Sigmoid colon (tissue), 7 donors: ENCODE data around the gene KRT3. TPM values are rescaled to one million over a fixed set of nuclear protein-coding genes. Genes with fewer than 3 reads are reported as not detected.

Source experiments
- DNase-seq: peaks from one replicate; pipeline ENCODE4 v3.0.0-alpha.2; 2019
- H3K27ac ChIP-seq, 4 donors: fragments of 200-600 bp; sonication (generic); one replicate each; pipeline ENCODE4 v1.5.1; 2016 to 2019; ENCODE audit warnings: mild to moderate bottlenecking in 1 of 4
- H3K27me3 ChIP-seq, 3 donors: fragments of 200-600 bp; sonication (generic); one replicate each; pipeline ENCODE4 v1.5.1; 2019; ENCODE audit warnings: mild to moderate bottlenecking in 1 of 3
- H3K36me3 ChIP-seq, 4 donors: fragments of 200-600 bp; sonication (generic); one replicate each; pipeline ENCODE4 v1.5.1; 2016 to 2019
- H3K4me1 ChIP-seq, 4 donors: fragments of 200-600 bp; sonication (generic); one replicate each; pipeline ENCODE4 v1.5.1; 2017 to 2019
- H3K4me3 ChIP-seq, 4 donors: fragments of 200-600 bp; sonication (generic); one replicate each; pipeline ENCODE4 v1.5.1; 2017 to 2019; ENCODE audit warnings: mild to moderate bottlenecking in 2 of 4, moderate library complexity in 1 of 4
- H3K9me3 ChIP-seq, 4 donors: fragments of 200-600 bp in 3 of 4; sonication (generic) in 3 of 4; one replicate each; pipeline versions ENCODE4 v1.5.1 to v1.6.1; 2013 to 2019
- CTCF ChIP-seq, 4 experiments: fragments of 450-650 bp in 3 of 4; fragments of 200-600 bp in 1 of 4; IDR thresholded peaks; one replicate each; pipeline ENCODE4 v1.5.1; 2016 to 2019; ENCODE audit warnings: antibody characterized with exemption in 4 of 4, mild to moderate bottlenecking in 3 of 4, moderate library complexity in 2 of 4
- EP300 ChIP-seq, 4 donors: sonication (generic); formaldehyde crosslinking; IDR thresholded peaks; one replicate each; pipeline ENCODE4 v1.6.1; 2017; ENCODE audit warnings: antibody characterized with exemption in 4 of 4
- POLR2A ChIP-seq, 2 donors: fragments of 450-650 bp; IDR thresholded peaks; one replicate each; pipeline ENCODE4 v1.6.1; 2016; ENCODE audit warnings: antibody characterized with exemption in 2 of 2, mild to moderate bottlenecking in 2 of 2, moderate library complexity in 2 of 2
- POLR2AphosphoS5 ChIP-seq, 4 donors: sonication (generic); formaldehyde crosslinking; IDR thresholded peaks; one replicate each; pipeline ENCODE4 v1.6.1; 2017; ENCODE audit warnings: antibody characterized with exemption in 4 of 4
- WGBS, 2 donors: extraction: QIAGEN DNeasy Blood & Tissue Kit; methylation state at CpG; one replicate each; pipeline ENCODE4 v1.1.7; 2013; 5-methylcytosine and 5-hydroxymethylcytosine counted together
- intact Hi-C: fragments of 100-400 bp; cut with DNase I; formaldehyde crosslinking; loops from one replicate; pipeline ENCODE4 v1.15.1; 2023
- polyA plus RNA-seq, 3 donors: library from polyadenylated mRNA; stranded (reverse); fragments of 200-250 nt; gene quantifications; one replicate each; pipeline ENCODE4 v1.2.3, GENCODE V29; 2013
- total RNA-seq, 4 donors: library from RNA; depleted of rRNA; stranded (reverse); fragments of >200 nt; gene quantifications; one replicate each; pipeline ENCODE4 v1.1.0, GENCODE V29; 2016
- donor health status: healthy with polysubstance abuse.
- donor health status: Bipolar disorder and iron deficiency.
- donor health status: healthy.

The KRT3 gene
- total and polyA plus RNA-seq, 7 donors: not detected

DNA sequence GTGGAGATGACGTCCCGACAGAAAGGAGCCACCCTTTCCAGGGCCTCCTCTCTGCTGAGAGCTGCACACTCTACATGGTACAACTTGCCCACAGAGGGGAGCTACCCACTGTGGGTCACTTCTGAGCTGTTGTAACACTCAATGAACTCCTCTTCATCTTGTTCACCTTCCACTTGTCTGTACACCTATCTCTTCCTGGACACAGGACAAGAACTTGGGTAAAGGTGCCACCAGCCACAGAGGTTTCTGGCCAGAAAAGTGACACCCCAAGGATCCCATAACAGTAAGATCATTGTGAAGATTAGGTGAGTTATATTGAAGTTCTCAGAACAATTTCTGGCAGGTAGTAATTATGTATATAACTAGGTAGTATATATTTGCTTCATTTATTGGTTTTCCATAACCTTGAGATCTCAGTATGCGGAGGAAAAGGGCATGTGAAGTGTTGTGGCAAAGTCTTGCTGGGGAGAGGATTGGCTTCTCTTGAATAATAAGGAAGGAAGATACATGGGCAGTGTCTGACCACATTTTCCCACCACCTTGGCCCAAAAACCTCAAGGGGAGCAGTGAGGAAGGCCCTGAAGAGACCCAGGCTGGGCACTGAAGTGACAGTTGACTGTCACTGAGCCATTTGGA is 53.0 kb downstream of the KRT3 start:
- Histone ChIP-seq H3K4me1 (no peaks in the 10 kb centered on the region), H3K36me3 (no peaks in the 10 kb centered on the region), H3K4me3 (no peak overlapping the region), H3K9me3 (no peaks in the 10 kb centered on the region), H3K27me3 (peaks cover 0 to 12% (median 4%) of the 10 kb centered on the region in 3 donors), H3K27ac (no peak overlapping the region)
- DNase-seq: no peak
- intact Hi-C loops: no loop called here
- WGBS, 2 donors: 80 to 86% methylated on average over 3 of the region's 3 CpGs
- TF ChIP-seq EP300 (IDR thresholded peaks at IDR 0.05) (no peak), POLR2AphosphoS5 (IDR thresholded peaks at IDR 0.05) (no peak), CTCF (IDR thresholded peaks at IDR 0.05) (no peak), POLR2A (IDR thresholded peaks at IDR 0.05) (no peak)

DNA sequence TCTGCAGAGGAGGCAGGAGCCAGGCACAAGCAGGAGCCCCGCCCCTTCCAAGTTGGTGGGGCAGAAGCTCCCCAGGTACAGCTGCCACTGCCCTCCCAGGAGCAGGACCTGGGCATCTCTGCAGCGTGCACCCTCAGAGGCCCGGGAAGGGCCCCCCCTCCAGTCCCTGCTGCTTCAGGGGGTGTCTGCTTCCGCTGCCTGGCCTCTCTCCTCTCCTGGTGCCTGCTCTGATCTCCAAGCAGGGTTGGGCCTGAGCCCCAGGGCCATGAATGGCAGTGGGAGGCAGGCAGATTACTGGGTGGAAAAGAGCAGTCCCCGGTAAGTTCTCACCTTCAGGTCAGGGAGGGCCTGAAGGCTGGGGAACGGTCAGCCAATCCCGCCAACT is 53.7 kb downstream of the KRT3 start:
- no peak for TF ChIP-seq EP300 (IDR thresholded peaks at IDR 0.05)
- no peak for TF ChIP-seq CTCF (IDR thresholded peaks at IDR 0.05)
- TF ChIP-seq POLR2A (IDR thresholded peaks at IDR 0.05): no peak
- no peak for TF ChIP-seq POLR2AphosphoS5 (IDR thresholded peaks at IDR 0.05)
- Histone ChIP-seq H3K27ac (no peak overlapping the region), H3K4me3 (no peak overlapping the region), H3K36me3 (no peaks in the 10 kb centered on the region), H3K4me1 (no peaks in the 10 kb centered on the region), H3K27me3 (peaks cover 0 to 12% (median 4%) of the 10 kb centered on the region in 3 donors), H3K9me3 (no peaks in the 10 kb centered on the region)
- 66 to 74% methylated on average over 7 of the region's 7 CpGs for WGBS, 2 donors
- intact Hi-C loops: no loop called here
- DNase-seq: no peak

GRCh38 chr12:52741375-52742195 is 54.3 kb downstream of the KRT3 start:
- no peak overlapping the region for H3K4me3 ChIP-seq
- no peak for DNase-seq
- H3K27me3 ChIP-seq: peaks cover 0 to 12% (median 4%) of the 10 kb centered on the region in 3 donors
- TF ChIP-seq POLR2A (IDR thresholded peaks at IDR 0.05): no peak
- TF ChIP-seq EP300 (IDR thresholded peaks at IDR 0.05): no peak
- TF ChIP-seq POLR2AphosphoS5 (IDR thresholded peaks at IDR 0.05): no peak
- no peak for TF ChIP-seq CTCF (IDR thresholded peaks at IDR 0.05)
- H3K9me3 ChIP-seq: no peaks in the 10 kb centered on the region
- 13 to 16% methylated on average over 16 of the region's 16 CpGs for WGBS, 2 donors
- H3K4me1 ChIP-seq: no peaks in the 10 kb centered on the region
- no peak overlapping the region for H3K27ac ChIP-seq
- H3K36me3 ChIP-seq: no peaks in the 10 kb centered on the region
- intact Hi-C loops: no loop called here

GRCh38 chr12:52740584-52740983 is 55.3 kb downstream of the KRT3 start:
- intact Hi-C loops: no loop called here
- no peaks in the 10 kb centered on the region for H3K36me3 ChIP-seq
- no peak for TF ChIP-seq POLR2AphosphoS5 (IDR thresholded peaks at IDR 0.05)
- no peak for TF ChIP-seq CTCF (IDR thresholded peaks at IDR 0.05)
- TF ChIP-seq POLR2A (IDR thresholded peaks at IDR 0.05): no peak
- TF ChIP-seq EP300 (IDR thresholded peaks at IDR 0.05): no peak
- H3K4me1 ChIP-seq: no peaks in the 10 kb centered on the region
- DNase-seq: no peak
- H3K9me3 ChIP-seq: no peaks in the 10 kb centered on the region
- H3K27me3 ChIP-seq: peaks cover 0 to 12% (median 8%) of the 10 kb centered on the region in 3 donors
- H3K4me3 ChIP-seq: no peak overlapping the region
- H3K27ac ChIP-seq: no peak overlapping the region
